Measurements from ENCODE around the gene SEMA3A. TPM values are rescaled to one million over a fixed set of nuclear protein-coding genes. Genes with fewer than 3 reads are reported as not detected.
"Not testable (repeated sequence)": the region's sequence is repeated elsewhere in the genome, so short reads cannot be mapped to it uniquely, and the experiment has no call there.

Gene SEMA3A
- total RNA-seq, result 1 to 10 TPM; 1.4 to 3.9 TPM
- polyA plus RNA-seq (ENCODE audit: insufficient read depth, low read depth, low replicate concordance), result 2.0 TPM
- long read RNA-seq, donor 1, full-length matches to known transcripts, result 1 of 1 reads
- long read RNA-seq, donor 1, partial matches to known transcripts, result 0 of 1 reads
- long read RNA-seq, donor 1, other reads (novel, unspliced or antisense), result 0 of 1 reads
- long read RNA-seq, donor 2, full-length matches to known transcripts, result 2 of 2 reads
- long read RNA-seq, donor 2, partial matches to known transcripts, result 0 of 2 reads
- long read RNA-seq, donor 2, other reads (novel, unspliced or antisense), result 0 of 2 reads

- WGBS, 2 donors, result 1 to 3% methylated on average over 15 of the region's 15 CpGs
- intact Hi-C loops (cut with DNase I; ENCODE audit: low total_unique reads), result no loop called here
- DNase-seq, result peak; percentile 28
- Histone ChIP-seq H3K27ac (no peak within 1 kb of the TSS), H3K36me3 (ENCODE audit: low read depth, missing control alignments) (no peaks in the 10 kb centered on the region), H3K9me3 (no peaks in the 10 kb centered on the region), H3K27me3 (no peaks in the 10 kb centered on the region), H3K4me1 (no peaks in the 10 kb centered on the region), H3K4me3 (peak within 1 kb of the TSS; percentile 31 to 42)
- no peak for TF ChIP-seq POLR2A (IDR thresholded peaks at IDR 0.05)
- TF ChIP-seq, protein P1, sequence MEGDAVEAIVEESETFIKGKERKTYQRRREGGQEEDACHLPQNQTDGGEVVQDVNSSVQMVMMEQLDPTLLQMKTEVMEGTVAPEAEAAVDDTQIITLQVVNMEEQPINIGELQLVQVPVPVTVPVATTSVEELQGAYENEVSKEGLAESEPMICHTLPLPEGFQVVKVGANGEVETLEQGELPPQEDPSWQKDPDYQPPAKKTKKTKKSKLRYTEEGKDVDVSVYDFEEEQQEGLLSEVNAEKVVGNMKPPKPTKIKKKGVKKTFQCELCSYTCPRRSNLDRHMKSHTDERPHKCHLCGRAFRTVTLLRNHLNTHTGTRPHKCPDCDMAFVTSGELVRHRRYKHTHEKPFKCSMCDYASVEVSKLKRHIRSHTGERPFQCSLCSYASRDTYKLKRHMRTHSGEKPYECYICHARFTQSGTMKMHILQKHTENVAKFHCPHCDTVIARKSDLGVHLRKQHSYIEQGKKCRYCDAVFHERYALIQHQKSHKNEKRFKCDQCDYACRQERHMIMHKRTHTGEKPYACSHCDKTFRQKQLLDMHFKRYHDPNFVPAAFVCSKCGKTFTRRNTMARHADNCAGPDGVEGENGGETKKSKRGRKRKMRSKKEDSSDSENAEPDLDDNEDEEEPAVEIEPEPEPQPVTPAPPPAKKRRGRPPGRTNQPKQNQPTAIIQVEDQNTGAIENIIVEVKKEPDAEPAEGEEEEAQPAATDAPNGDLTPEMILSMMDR (IDR thresholded peaks at IDR 0.05), result peak in 2 of 3 experiments; percentile 14 to 32
Observed at GRCh38 chr7:84194484-84195271, at the start of gene SEMA3A. Gene SEMA3A (minus strand): TSS chr7:84194789. CDS start chr7:84194586, 203 bp downstream.

- intact Hi-C loops (cut with DNase I; ENCODE audit: low total_unique reads); H3K4me3 ChIP-seq; H3K9me3 ChIP-seq; H3K4me1 ChIP-seq; H3K36me3 ChIP-seq (ENCODE audit: low read depth, missing control alignments); H3K27ac ChIP-seq; DNase-seq; H3K27me3 ChIP-seq: not testable (repeated sequence)
- 90 to 94% methylated on average over 6 of the region's 6 CpGs for WGBS, 2 donors
Observed at GRCh38 chr7:84243037-84243436, 48.4 kb upstream of the SEMA3A start.

- Histone ChIP-seq H3K9me3 (no peaks in the 10 kb centered on the region), H3K27ac (no peak overlapping the region), H3K4me3 (no peak overlapping the region), H3K36me3 (ENCODE audit: low read depth, missing control alignments) (no peaks in the 10 kb centered on the region), H3K4me1 (no peaks in the 10 kb centered on the region), H3K27me3 (no peaks in the 10 kb centered on the region)
- no peak for TF ChIP-seq POLR2A (IDR thresholded peaks at IDR 0.05)
- TF ChIP-seq, protein P1 (IDR thresholded peaks at IDR 0.05), result no peak
- intact Hi-C loops (cut with DNase I; ENCODE audit: low total_unique reads), result no loop called here
- DNase-seq, result no peak
- WGBS, 2 donors, result 81 to 90% methylated on average over 6 of the region's 6 CpGs
Observed at GRCh38 chr7:84238596-84238995, 44.0 kb upstream of the SEMA3A start.

GRCh38 chr7:84237533-84238173 lies 43.1 kb upstream of the SEMA3A start:
- no peaks in the 10 kb centered on the region for H3K36me3 ChIP-seq (ENCODE audit: low read depth, missing control alignments)
- H3K4me3 ChIP-seq, result no peak overlapping the region
- no peak overlapping the region for H3K27ac ChIP-seq
- WGBS, 2 donors, result 82 to 90% methylated on average over 1 of the region's 1 CpG
- DNase-seq, result no peak
- intact Hi-C loops (cut with DNase I; ENCODE audit: low total_unique reads), result no loop called here
- no peaks in the 10 kb centered on the region for H3K4me1 ChIP-seq
- TF ChIP-seq, protein P1 (IDR thresholded peaks at IDR 0.05), result no peak
- TF ChIP-seq POLR2A (IDR thresholded peaks at IDR 0.05), result no peak
- no peaks in the 10 kb centered on the region for H3K27me3 ChIP-seq
- H3K9me3 ChIP-seq, result no peaks in the 10 kb centered on the region

GRCh38 chr7:84236398-84236797 lies 41.8 kb upstream of the SEMA3A start:
- Histone ChIP-seq H3K27me3 (no peaks in the 10 kb centered on the region), H3K4me1 (no peaks in the 10 kb centered on the region), H3K36me3 (ENCODE audit: low read depth, missing control alignments) (no peaks in the 10 kb centered on the region), H3K4me3 (no peak overlapping the region), H3K9me3 (no peaks in the 10 kb centered on the region), H3K27ac (no peak overlapping the region)
- no peak for DNase-seq
- intact Hi-C loops (cut with DNase I; ENCODE audit: low total_unique reads), result no loop called here
- WGBS, 2 donors, result 88 to 89% methylated on average over 3 of the region's 3 CpGs
- TF ChIP-seq, protein P1 (IDR thresholded peaks at IDR 0.05), result no peak
- no peak for TF ChIP-seq POLR2A (IDR thresholded peaks at IDR 0.05)
